SK-N-MC (cell line): ENCODE results near the gene ANTXRL.
"Not testable (repeated sequence)": the region's sequence is repeated elsewhere in the genome, so short reads cannot be mapped to it uniquely, and the experiment has no call there.

Experiments
- EZH2 ChIP-seq: fragments of 200-600 bp; sonication (generic); IDR thresholded peaks from one replicate; pipeline ENCODE4 v1.6.1; 2017; ENCODE audit warnings: antibody characterized with exemption
- POLR2AphosphoS5 ChIP-seq: IDR thresholded peaks from 2 replicates; pipeline ENCODE4 v1.6.1; 2012; ENCODE audit warnings: mild to moderate bottlenecking, low read depth, low read length, borderline replicate concordance

- not testable (repeated sequence) for TF ChIP-seq POLR2AphosphoS5, EZH2
These were observed 8.7 kb downstream of the ANTXRL start for GRCh38 chr10:46295350-46296010.
